Prostate gland (tissue), 2 donors: ENCODE results near the gene DLL4. TPM values are rescaled to one million over a fixed set of nuclear protein-coding genes. Genes with fewer than 3 reads are reported as not detected.

Experiments used
- DNase-seq: peaks from one replicate; pipeline ENCODE4 v3.0.0-alpha.2; 2019; ENCODE audit warnings: low spot score
- H3K27ac ChIP-seq, 2 donors: fragments of 200-600 bp; sonication (generic); 2 replicates each; pipeline ENCODE4 v1.5.1; 2017 to 2019
- H3K27me3 ChIP-seq: fragments of 200-600 bp; sonication (generic); replicated peaks from 2 replicates; pipeline ENCODE4 v1.5.1; 2019; ENCODE audit not compliant: insufficient read depth
- H3K36me3 ChIP-seq, 2 donors: fragments of 200-600 bp; sonication (generic); 1 replicate in 1 of 2; 2 replicates in 1 of 2; pipeline versions ENCODE4 v1.5.1 to v1.8.1; 2017 to 2019
- H3K4me1 ChIP-seq: fragments of 200-600 bp; sonication (generic); replicated peaks from 2 replicates; pipeline ENCODE4 v1.5.1; 2019
- H3K4me3 ChIP-seq, 2 donors: fragments of 200-600 bp; sonication (generic); 2 replicates each; pipeline ENCODE4 v1.5.1; 2017 to 2019
- H3K9me3 ChIP-seq: fragments of 200-600 bp; sonication (generic); 2 replicates; pipeline ENCODE4 v1.5.1; 2017
- CTCF ChIP-seq, 4 experiments: fragments of 200-600 bp in 2 of 4; fragments of 450-650 bp in 2 of 4; sonication (generic) in 2 of 4; IDR thresholded peaks; 1 replicate in 3 of 4; 2 replicates in 1 of 4; pipeline ENCODE4 v1.5.1; 2016 to 2019; ENCODE audit warnings: antibody characterized with exemption in 4 of 4, mild to moderate bottlenecking in 2 of 4, moderate library complexity in 2 of 4
- POLR2A ChIP-seq: fragments of 450-650 bp; IDR thresholded peaks from one replicate; pipeline ENCODE4 v1.6.1; 2016; ENCODE audit warnings: antibody characterized with exemption, mild to moderate bottlenecking
- POLR2AphosphoS5 ChIP-seq: sonication (generic); formaldehyde crosslinking; IDR thresholded peaks from one replicate; pipeline ENCODE4 v1.6.1; 2017; ENCODE audit warnings: antibody characterized with exemption
- WGBS: methylation state at CpG from one replicate; pipeline ENCODE4 v1.1.5; 2018; 5-methylcytosine and 5-hydroxymethylcytosine counted together
- intact Hi-C: fragments of 100-400 bp; cut with DNase I; formaldehyde crosslinking; loops from one replicate; pipeline ENCODE4 v1.14.2; 2022
- small RNA-seq, 2 donors: library from RNA; depleted of rRNA; stranded (forward); fragments of <200 nt; gene quantifications; one replicate each; pipeline ENCODE3, GENCODE V24; 2016
- total RNA-seq, 2 donors: library from RNA; depleted of rRNA; stranded (reverse); fragments of >200 nt; gene quantifications; one replicate each; pipeline ENCODE4 v1.1.0, GENCODE V29; 2016

The DLL4 gene
- total RNA-seq, 2 donors from 2014 or later, result 6.2 to 6.5 TPM

- WGBS, result 96% methylated on average over 4 of the region's 4 CpGs
- intact Hi-C loops, result no loop called here
These were observed 55.8 kb downstream of the DLL4 start for GRCh38 chr15:40984964-40985363.

GRCh38 chr15:40985541-40986330, 56.6 kb downstream of the DLL4 start:
- peaks cover 6 to 8% of the 10 kb centered on the region in 2 donors for H3K36me3 ChIP-seq
- DNase-seq, result no peak
- H3K9me3 ChIP-seq, result no peaks in the 10 kb centered on the region
- no peak overlapping the region for H3K27ac ChIP-seq
- intact Hi-C loops, result no loop called here
- TF ChIP-seq POLR2A (no peak), CTCF (IDR thresholded peaks at IDR 0.05) (no peak), POLR2AphosphoS5 (no peak)
- H3K27me3 ChIP-seq, result no peaks in the 10 kb centered on the region
- 84% methylated on average over 6 of the region's 6 CpGs for WGBS
- no peaks in the 10 kb centered on the region for H3K4me1 ChIP-seq
- no peak overlapping the region for H3K4me3 ChIP-seq

More at GRCh38 chr15:40984964-40985363, 55.8 kb downstream of the DLL4 start:
- Histone ChIP-seq H3K27ac (no peak overlapping the region), H3K27me3 (no peaks in the 10 kb centered on the region), H3K9me3 (no peaks in the 10 kb centered on the region), H3K36me3 (peaks cover 7 to 12% of the 10 kb centered on the region in 2 donors), H3K4me3 (no peak overlapping the region), H3K4me1 (no peaks in the 10 kb centered on the region)
- TF ChIP-seq POLR2AphosphoS5 (no peak), POLR2A (no peak), CTCF (IDR thresholded peaks at IDR 0.05) (no peak)
- no peak for DNase-seq

- no peak overlapping the region for H3K4me3 ChIP-seq
- 83% methylated on average over 7 of the region's 7 CpGs for WGBS
- H3K9me3 ChIP-seq, result no peaks in the 10 kb centered on the region
- no peak for DNase-seq
- TF ChIP-seq POLR2AphosphoS5 (no peak), CTCF (IDR thresholded peaks at IDR 0.05) (no peak), POLR2A (no peak)
- no peak overlapping the region for H3K27ac ChIP-seq
- peaks cover 6 to 8% of the 10 kb centered on the region in 2 donors for H3K36me3 ChIP-seq
- H3K27me3 ChIP-seq, result no peaks in the 10 kb centered on the region
- no peaks in the 10 kb centered on the region for H3K4me1 ChIP-seq
- intact Hi-C loops, result no loop called here
These were observed 57.7 kb downstream of the DLL4 start for GRCh38 chr15:40986820-40987219.

GRCh38 chr15:40988156-40988555, 59.0 kb downstream of the DLL4 start:
- TF ChIP-seq POLR2A, result no peak
- TF ChIP-seq POLR2AphosphoS5, result no peak
- TF ChIP-seq CTCF (IDR thresholded peaks at IDR 0.05), result no peak
- Histone ChIP-seq H3K36me3 (peaks cover 0 to 6% of the 10 kb centered on the region in 2 donors), H3K27me3 (no peaks in the 10 kb centered on the region), H3K4me1 (no peaks in the 10 kb centered on the region), H3K4me3 (no peak overlapping the region), H3K27ac (no peak overlapping the region), H3K9me3 (no peaks in the 10 kb centered on the region)
- WGBS, result 92% methylated on average over 4 of the region's 4 CpGs
- intact Hi-C loops, result no loop called here
- DNase-seq, result no peak

Small RNA genes within 50 kb of the gene (small RNA-seq; reads per million reads assigned to genes)
- 0 reads per million in 2 donors for gene ISCA1P4

Other genes starting within 250 kb of the DLL4 start
- gene RAD51, start 234.2 kb upstream of the DLL4 start, total RNA-seq, result 1 to 10 TPM in 1 of 2 donors, under 1 TPM in 1; 0.82 to 5.1 TPM
- 10 to 100 TPM; 28.2 to 31.9 TPM for gene RMDN3, start 174.1 kb upstream of the DLL4 start, total RNA-seq
- 10 to 100 TPM; 14.3 to 61.3 TPM for gene GCHFR, start 165.3 kb upstream of the DLL4 start, total RNA-seq
- 1 to 10 TPM in 1 of 2 donors, under 1 TPM in 1; 0.51 to 1.3 TPM for gene C15orf62, start 159.4 kb upstream of the DLL4 start, total RNA-seq
- gene ZFYVE19, start 122.3 kb upstream of the DLL4 start, total RNA-seq, result 10 to 100 TPM; 39.8 to 43.3 TPM
- 10 to 100 TPM; 29.2 to 29.6 TPM for gene DNAJC17, start 121.9 kb upstream of the DLL4 start, total RNA-seq
- gene PPP1R14D, start 100.6 kb upstream of the DLL4 start, total RNA-seq, result under 1 TPM in 1 of 2 donors, not detected in 1; 0.97 TPM
- gene SPINT1, start 85.3 kb upstream of the DLL4 start, total RNA-seq, result 100 to 1,000 TPM; 143 to 295 TPM
- 10 to 100 TPM in 1 of 2 donors, 1 to 10 TPM in 1; 5.9 to 11.7 TPM for gene RHOV, start 55.1 kb upstream of the DLL4 start, total RNA-seq
- 10 to 100 TPM; 32.4 to 39.0 TPM for gene VPS18, start 34.9 kb upstream of the DLL4 start, total RNA-seq
- 1 to 10 TPM in 1 of 2 donors, under 1 TPM in 1; 0.18 to 2.7 TPM for gene CHAC1, start 24.1 kb downstream of the DLL4 start, total RNA-seq
- 10 to 100 TPM; 23.0 to 51.2 TPM for gene INO80, start 186.9 kb downstream of the DLL4 start, total RNA-seq